ENCODE results near the gene TPP1. TPM values are rescaled to one million over a fixed set of nuclear protein-coding genes. Genes with fewer than 3 reads are reported as not detected.

Gene TPP1
- total RNA-seq, 2 experiments from 2014 or later, result 130 to 131 TPM

- ChIA-PET CTCF (interaction anchor here (0.6 to 1.2 kb wide), 2 partner anchors 14 to 1052 kb away, joined by 3 read pairs; no protein-coding TSS in a partner anchor), POLR2A (no interaction called here)
- no peaks in the 10 kb centered on the region for H3K9me3 Mint-ChIP-seq
- no peak overlapping the region for H3K4me3 Mint-ChIP-seq
- no peaks in the 10 kb centered on the region for H3K36me3 Mint-ChIP-seq (ENCODE audit: low read depth)
- DNase-seq, result no peak
- no peaks in the 10 kb centered on the region for H3K4me1 Mint-ChIP-seq
- no peaks in the 10 kb centered on the region for H3K27me3 Mint-ChIP-seq
- H3K27ac Mint-ChIP-seq, result no peak overlapping the region
Measured at GRCh38 chr11:6642957-6643356, 23.7 kb upstream of the TPP1 start.

- Mint-ChIP-seq H3K36me3 (ENCODE audit: low read depth) (no peaks in the 10 kb centered on the region), H3K4me1 (no peaks in the 10 kb centered on the region), H3K9me3 (no peaks in the 10 kb centered on the region), H3K4me3 (no peak overlapping the region), H3K27ac (no peak overlapping the region), H3K27me3 (no peaks in the 10 kb centered on the region)
- no peak for DNase-seq
- CTCF ChIA-PET, result no interaction called here
- POLR2A ChIA-PET, result no interaction called here
Measured at GRCh38 chr11:6640985-6641701, 21.9 kb upstream of the TPP1 start.

GRCh38 chr11:6640036-6640984, 21.1 kb upstream of the TPP1 start:
- Mint-ChIP-seq H3K4me3 (no peak overlapping the region), H3K36me3 (ENCODE audit: low read depth) (no peaks in the 10 kb centered on the region), H3K4me1 (no peaks in the 10 kb centered on the region), H3K9me3 (no peaks in the 10 kb centered on the region), H3K27ac (no peak overlapping the region), H3K27me3 (no peaks in the 10 kb centered on the region)
- ChIA-PET CTCF (no interaction called here), POLR2A (no interaction called here)
- DNase-seq, result no peak

GRCh38 chr11:6638429-6638828, 19.2 kb upstream of the TPP1 start:
- Mint-ChIP-seq H3K4me3 (no peak overlapping the region), H3K9me3 (no peaks in the 10 kb centered on the region), H3K27me3 (no peaks in the 10 kb centered on the region), H3K27ac (no peak overlapping the region), H3K36me3 (ENCODE audit: low read depth) (no peaks in the 10 kb centered on the region), H3K4me1 (no peaks in the 10 kb centered on the region)
- no peak for DNase-seq
- ChIA-PET POLR2A (interaction anchor here (1.2 kb wide), 1 partner anchor 45 kb away, joined by 4 read pairs; the partner anchor contains the start of gene MRPL17), CTCF (no interaction called here)

GRCh38 chr11:6637871-6638270, 18.6 kb upstream of the TPP1 start:
- Mint-ChIP-seq H3K4me3 (no peak overlapping the region), H3K27me3 (no peaks in the 10 kb centered on the region), H3K36me3 (ENCODE audit: low read depth) (no peaks in the 10 kb centered on the region), H3K4me1 (no peaks in the 10 kb centered on the region), H3K9me3 (no peaks in the 10 kb centered on the region), H3K27ac (no peak overlapping the region)
- DNase-seq, result no peak
- ChIA-PET POLR2A (no interaction called here), CTCF (no interaction called here)

- Mint-ChIP-seq H3K36me3 (ENCODE audit: low read depth) (no peaks in the 10 kb centered on the region), H3K9me3 (no peaks in the 10 kb centered on the region), H3K4me3 (no peak overlapping the region), H3K27me3 (no peaks in the 10 kb centered on the region), H3K4me1 (peaks cover 4% of the 10 kb centered on the region), H3K27ac (no peak overlapping the region)
- CTCF ChIA-PET, result no interaction called here
- POLR2A ChIA-PET, result no interaction called here
- no peak for DNase-seq
Measured at GRCh38 chr11:6636480-6636879, 17.3 kb upstream of the TPP1 start.

GRCh38 chr11:6635082-6635932, 16.1 kb upstream of the TPP1 start:
- POLR2A ChIA-PET, result no interaction called here
- no peaks in the 10 kb centered on the region for H3K9me3 Mint-ChIP-seq
- no peaks in the 10 kb centered on the region for H3K27me3 Mint-ChIP-seq
- no peak for DNase-seq
- H3K4me3 Mint-ChIP-seq, result no peak overlapping the region
- peaks cover 4% of the 10 kb centered on the region for H3K4me1 Mint-ChIP-seq
- CTCF ChIA-PET, result no interaction called here
- no peak overlapping the region for H3K27ac Mint-ChIP-seq
- H3K36me3 Mint-ChIP-seq (ENCODE audit: low read depth), result no peaks in the 10 kb centered on the region

- DNase-seq, result no peak
- Mint-ChIP-seq H3K9me3 (no peaks in the 10 kb centered on the region), H3K4me1 (peaks cover 4% of the 10 kb centered on the region), H3K4me3 (no peak overlapping the region), H3K27ac (no peak overlapping the region), H3K36me3 (ENCODE audit: low read depth) (no peaks in the 10 kb centered on the region), H3K27me3 (no peaks in the 10 kb centered on the region)
- CTCF ChIA-PET, result no interaction called here
- POLR2A ChIA-PET, result no interaction called here
Measured at GRCh38 chr11:6634534-6634933, 15.3 kb upstream of the TPP1 start.

- CTCF ChIA-PET, result no interaction called here
- H3K9me3 Mint-ChIP-seq, result no peaks in the 10 kb centered on the region
- DNase-seq, result no peak
- H3K36me3 Mint-ChIP-seq (ENCODE audit: low read depth), result no peaks in the 10 kb centered on the region
- H3K4me1 Mint-ChIP-seq, result peaks cover 4% of the 10 kb centered on the region
- H3K27ac Mint-ChIP-seq, result no peak overlapping the region
- POLR2A ChIA-PET, result no interaction called here
- H3K27me3 Mint-ChIP-seq, result no peaks in the 10 kb centered on the region
- no peak overlapping the region for H3K4me3 Mint-ChIP-seq
Measured at GRCh38 chr11:6633422-6634408, 14.5 kb upstream of the TPP1 start.

- CTCF ChIA-PET, result no interaction called here
- POLR2A ChIA-PET, result no interaction called here
- Mint-ChIP-seq H3K27ac (no peak overlapping the region), H3K4me1 (peaks cover 14% of the 10 kb centered on the region), H3K4me3 (no peak overlapping the region), H3K9me3 (no peaks in the 10 kb centered on the region), H3K36me3 (ENCODE audit: low read depth) (no peaks in the 10 kb centered on the region), H3K27me3 (no peaks in the 10 kb centered on the region)
- DNase-seq, result no peak
Measured at GRCh38 chr11:6632116-6633073, 13.2 kb upstream of the TPP1 start.

- ChIA-PET CTCF (interaction anchor here (0.9 to 1.5 kb wide), 3 partner anchors 10 to 52 kb away, joined by 3 to 4 read pairs (median 3); partner anchors contain the start of genes MRPL17 and TPP1), POLR2A (interaction anchor here (1.0 kb wide), 1 partner anchor 12 kb away, joined by 3 read pairs; the partner anchor contains the start of gene TPP1)
- Mint-ChIP-seq H3K4me1 (peaks cover 23% of the 10 kb centered on the region), H3K27ac (no peak overlapping the region), H3K9me3 (no peaks in the 10 kb centered on the region), H3K36me3 (ENCODE audit: low read depth) (no peaks in the 10 kb centered on the region), H3K4me3 (no peak overlapping the region), H3K27me3 (no peaks in the 10 kb centered on the region)
- DNase-seq, result no peak
Measured at GRCh38 chr11:6631361-6631890, 12.2 kb upstream of the TPP1 start.
